CD4-positive, alpha-beta memory T cell (primary cell): ENCODE measurements around the gene CTAG2. TPM values are rescaled to one million over a fixed set of nuclear protein-coding genes. Genes with fewer than 3 reads are reported as not detected.

Source experiments
- CTCF ChIA-PET: fragments of 350-600 bp; sonication (Branson Sonifier 250); formaldehyde crosslinking; loops from one replicate; lab custom pipeline; 2021; ENCODE audit warnings: inconsistent platforms; ENCODE audit not compliant: partially characterized antibody; lab: Charles Lee
- POLR2A ChIA-PET: fragments of 350-600 bp; sonication (Branson Sonifier 250); formaldehyde crosslinking; loops from one replicate; lab custom pipeline; 2021; ENCODE audit not compliant: partially characterized antibody; lab: Charles Lee
- DNase-seq, 5 donors: peaks; one replicate each; pipeline versions ENCODE4 v3.0.0 to v3.0.0-alpha.2; 2020 to 2022; ENCODE audit warnings: mixed read lengths in 1 of 5
- H3K27ac ChIP-seq: one replicate; pipeline ENCODE4 v1.7.0; 2013; ENCODE audit warnings: low read depth, low read length
- H3K27me3 ChIP-seq: 2 replicates; pipeline ENCODE4 v1.7.0; 2013; ENCODE audit warnings: mild to moderate bottlenecking, low read length, moderate library complexity; ENCODE audit not compliant: insufficient read depth
- H3K36me3 ChIP-seq: 2 replicates; pipeline ENCODE4 v1.7.0; 2013; ENCODE audit warnings: mild to moderate bottlenecking, low read length, moderate library complexity; ENCODE audit not compliant: insufficient read depth
- H3K4me1 ChIP-seq: 2 replicates; pipeline ENCODE4 v1.7.0; 2013; ENCODE audit warnings: mild to moderate bottlenecking, low read length, moderate library complexity; ENCODE audit not compliant: insufficient read depth
- H3K4me3 ChIP-seq, 2 donors: one replicate each; pipeline ENCODE4 v1.7.0; 2013; ENCODE audit warnings: low read length in 2 of 2, mild to moderate bottlenecking in 1 of 2
- H3K9me3 ChIP-seq, 2 donors: one replicate each; pipeline ENCODE4 v1.7.0; 2013; ENCODE audit warnings: low read length in 2 of 2, control low read depth in 1 of 2; ENCODE audit not compliant: control insufficient read depth in 1 of 2
- H3K27ac Mint-ChIP-seq, 7 donors: one replicate each; pipeline ENCODE4 v1.8.0; 2020 to 2021; ENCODE audit warnings: mixed read lengths in 7 of 7, mild to moderate bottlenecking in 6 of 7, inconsistent platforms in 3 of 7, moderate library complexity in 3 of 7
- H3K27me3 Mint-ChIP-seq, 2 donors: one replicate each; pipeline ENCODE4 v1.8.0; 2020 to 2021; ENCODE audit warnings: mixed read lengths in 2 of 2
- H3K36me3 Mint-ChIP-seq, 2 donors: one replicate each; pipeline ENCODE4 v1.8.0; 2020 to 2021; ENCODE audit warnings: mixed read lengths in 2 of 2, inconsistent platforms in 1 of 2, mild to moderate bottlenecking in 1 of 2
- H3K4me1 Mint-ChIP-seq, 4 donors: one replicate each; pipeline ENCODE4 v1.8.0; 2020 to 2021; ENCODE audit warnings: mixed read lengths in 4 of 4, mild to moderate bottlenecking in 1 of 4
- H3K4me3 Mint-ChIP-seq, 8 donors: one replicate each; pipeline ENCODE4 v1.8.0; 2020 to 2021; ENCODE audit warnings: mixed read lengths in 8 of 8, mild to moderate bottlenecking in 7 of 8, moderate library complexity in 6 of 8, inconsistent platforms in 3 of 8
- H3K9me3 Mint-ChIP-seq, 8 donors: one replicate each; pipeline ENCODE4 v1.8.0; 2020 to 2021; ENCODE audit warnings: mixed read lengths in 8 of 8, mild to moderate bottlenecking in 5 of 8, inconsistent platforms in 3 of 8, moderate library complexity in 1 of 8
- intact Hi-C: fragments of 100-400 bp; cut with micrococcal nuclease; formaldehyde crosslinking; loops from one replicate; pipeline ENCODE4 v1.15.1; 2023
- polyA plus RNA-seq, 2 donors: library from polyadenylated mRNA; unstranded; fragments of 300-500 nt; fragmentation: Illumina TruSeq; gene quantifications; one replicate each; pipeline ENCODE4 v1.2.3, GENCODE V29; 2021
- total RNA-seq, 2 experiments: library from RNA; stranded (reverse); gene quantifications; one replicate each; pipeline ENCODE4 v1.2.3, GENCODE V29; 2021

Gene CTAG2
- total and polyA plus RNA-seq, 4 experiments from 2014 or later: not detected

- Mint-ChIP-seq H3K4me1 (peaks cover 0 to 5% (median 2%) of the 10 kb centered on the region in 4 donors), H3K9me3 (no peaks in the 10 kb centered on the region), H3K27ac (no peak overlapping the region), H3K27me3 (peaks cover 0 to 1% of the 10 kb centered on the region in 2 donors), H3K36me3 (no peaks in the 10 kb centered on the region), H3K4me3 (no peak overlapping the region)
- Histone ChIP-seq H3K9me3 (no peaks in the 10 kb centered on the region), H3K36me3 (no peaks in the 10 kb centered on the region), H3K4me1 (no peaks in the 10 kb centered on the region), H3K4me3 (no peak overlapping the region), H3K27me3 (no peaks in the 10 kb centered on the region), H3K27ac (no peak overlapping the region)
- no peak for DNase-seq
- intact Hi-C loops: no loop called here
- ChIA-PET CTCF (no interaction called here), POLR2A (no interaction called here)
These were observed 47.8 kb downstream of the CTAG2 start for GRCh38 chrX:154605566-154605965.

- no peaks in the 10 kb centered on the region for H3K9me3 ChIP-seq
- DNase-seq: no peak
- no peak overlapping the region for H3K27ac ChIP-seq
- ChIA-PET CTCF (no interaction called here), POLR2A (interaction anchor here (0.6 kb wide), 1 partner anchor 246 kb away, joined by 3 read pairs; no protein-coding TSS in a partner anchor)
- no peaks in the 10 kb centered on the region for H3K4me1 ChIP-seq
- no peaks in the 10 kb centered on the region for H3K27me3 ChIP-seq
- no peaks in the 10 kb centered on the region for H3K36me3 ChIP-seq
- no peak overlapping the region for H3K4me3 Mint-ChIP-seq
- intact Hi-C loops: no loop called here
- no peaks in the 10 kb centered on the region for H3K36me3 Mint-ChIP-seq
- H3K4me1 Mint-ChIP-seq: peaks cover 0 to 5% (median 2%) of the 10 kb centered on the region in 4 donors
- no peak overlapping the region for H3K4me3 ChIP-seq
- peaks cover 0 to 1% of the 10 kb centered on the region in 2 donors for H3K27me3 Mint-ChIP-seq
- no peaks in the 10 kb centered on the region for H3K9me3 Mint-ChIP-seq
- no peak overlapping the region for H3K27ac Mint-ChIP-seq
These were observed 49.6 kb downstream of the CTAG2 start for GRCh38 chrX:154603438-154604430.

- H3K27me3 ChIP-seq: no peaks in the 10 kb centered on the region
- Mint-ChIP-seq H3K4me1 (peaks cover 0 to 5% (median 2%) of the 10 kb centered on the region in 4 donors), H3K4me3 (no peak overlapping the region), H3K36me3 (no peaks in the 10 kb centered on the region), H3K27me3 (peaks cover 0 to 1% of the 10 kb centered on the region in 2 donors), H3K27ac (no peak overlapping the region), H3K9me3 (no peaks in the 10 kb centered on the region)
- no peaks in the 10 kb centered on the region for H3K4me1 ChIP-seq
- H3K27ac ChIP-seq: no peak overlapping the region
- CTCF ChIA-PET: no interaction called here
- H3K36me3 ChIP-seq: no peaks in the 10 kb centered on the region
- POLR2A ChIA-PET: no interaction called here
- DNase-seq: no peak
- no peaks in the 10 kb centered on the region for H3K9me3 ChIP-seq
- intact Hi-C loops: no loop called here
- H3K4me3 ChIP-seq: no peak overlapping the region
These were observed 50.5 kb downstream of the CTAG2 start for GRCh38 chrX:154602766-154603437.

- intact Hi-C loops: no loop called here
- DNase-seq: no peak
These were observed 51.2 kb downstream of the CTAG2 start for GRCh38 chrX:154602226-154602625.

More at GRCh38 chrX:154602226-154602625, 51.2 kb downstream of the CTAG2 start:
- no peak overlapping the region for H3K27ac Mint-ChIP-seq
- Histone ChIP-seq H3K9me3 (no peaks in the 10 kb centered on the region), H3K4me1 (no peaks in the 10 kb centered on the region), H3K4me3 (no peak overlapping the region), H3K27ac (no peak overlapping the region), H3K36me3 (no peaks in the 10 kb centered on the region), H3K27me3 (no peaks in the 10 kb centered on the region)
- H3K27me3 Mint-ChIP-seq: peaks cover 0 to 1% of the 10 kb centered on the region in 2 donors
- ChIA-PET POLR2A (no interaction called here), CTCF (no interaction called here)
- peak overlapping the region in 1 of 8 donors; percentile 20 for H3K4me3 Mint-ChIP-seq
- no peaks in the 10 kb centered on the region for H3K36me3 Mint-ChIP-seq
- peaks cover 0 to 5% (median 2%) of the 10 kb centered on the region in 4 donors for H3K4me1 Mint-ChIP-seq
- H3K9me3 Mint-ChIP-seq: no peaks in the 10 kb centered on the region

Other genes with a start within 250 kb of the CTAG2 start
- gene DNASE1L1, start 244.3 kb downstream of the CTAG2 start, total RNA-seq: 10 to 100 TPM; 25.3 to 26.3 TPM
- gene DNASE1L1, start 244.3 kb downstream of the CTAG2 start, polyA plus RNA-seq: 10 to 100 TPM; 14.0 to 16.2 TPM
- 100 to 1,000 TPM; 139 to 141 TPM for gene TAFAZZIN, start 242.0 kb downstream of the CTAG2 start, total RNA-seq
- gene TAFAZZIN, start 242.0 kb downstream of the CTAG2 start, polyA plus RNA-seq: 10 to 100 TPM; 47.3 to 48.2 TPM
- gene ATP6AP1, start 224.9 kb downstream of the CTAG2 start, total RNA-seq: 10 to 100 TPM; 60.4 to 62.6 TPM
- 100 to 1,000 TPM; 114 to 149 TPM for gene ATP6AP1, start 224.9 kb downstream of the CTAG2 start, polyA plus RNA-seq
- 100 to 1,000 TPM; 212 to 220 TPM for gene GDI1, start 216.4 kb downstream of the CTAG2 start, total RNA-seq
- gene GDI1, start 216.4 kb downstream of the CTAG2 start, polyA plus RNA-seq: 10 to 100 TPM; 48.2 to 63.9 TPM
- gene FAM50A, start 209.4 kb downstream of the CTAG2 start, total RNA-seq: 10 to 100 TPM; 65.2 to 70.3 TPM
- 10 to 100 TPM; 35.6 to 68.1 TPM for gene FAM50A, start 209.4 kb downstream of the CTAG2 start, polyA plus RNA-seq
- 10 to 100 TPM; 78.8 to 90.3 TPM for gene PLXNA3, start 195.3 kb downstream of the CTAG2 start, total RNA-seq
- 1 to 10 TPM in 1 of 2 donors, under 1 TPM in 1; 0.29 to 1.2 TPM for gene PLXNA3, start 195.3 kb downstream of the CTAG2 start, polyA plus RNA-seq
- gene LAGE3, start 174.3 kb downstream of the CTAG2 start, total RNA-seq: 10 to 100 TPM; 18.5 to 19.3 TPM
- 10 to 100 TPM; 46.0 to 58.0 TPM for gene LAGE3, start 174.3 kb downstream of the CTAG2 start, polyA plus RNA-seq
- 10 to 100 TPM; 33.2 to 41.3 TPM for gene UBL4A, start 167.0 kb downstream of the CTAG2 start, total RNA-seq
- 10 to 100 TPM; 56.9 to 66.8 TPM for gene UBL4A, start 167.0 kb downstream of the CTAG2 start, polyA plus RNA-seq
- gene SLC10A3, start 162.9 kb downstream of the CTAG2 start, total RNA-seq: 10 to 100 TPM; 22.5 to 23.7 TPM
- 10 to 100 TPM; 61.4 to 62.3 TPM for gene SLC10A3, start 162.9 kb downstream of the CTAG2 start, polyA plus RNA-seq
- 10 to 100 TPM; 51.0 to 51.8 TPM for gene FAM3A, start 137.3 kb downstream of the CTAG2 start, total RNA-seq
- 10 to 100 TPM; 18.4 to 20.2 TPM for gene FAM3A, start 137.3 kb downstream of the CTAG2 start, polyA plus RNA-seq
- 10 to 100 TPM; 45.4 to 46.0 TPM for gene G6PD, start 106.7 kb downstream of the CTAG2 start, total RNA-seq
- 1 to 10 TPM; 1.7 to 3.8 TPM for gene G6PD, start 106.7 kb downstream of the CTAG2 start, polyA plus RNA-seq
- 10 to 100 TPM; 44.4 to 44.7 TPM for gene IKBKG, start 106.0 kb downstream of the CTAG2 start, total RNA-seq
- 10 to 100 TPM; 28.2 to 34.6 TPM for gene IKBKG, start 106.0 kb downstream of the CTAG2 start, polyA plus RNA-seq
- gene CTAG1A, start 68.4 kb downstream of the CTAG2 start, total RNA-seq: not detected
- not detected for gene CTAG1A, start 68.4 kb downstream of the CTAG2 start, polyA plus RNA-seq
- gene CTAG1B, start 34.3 kb downstream of the CTAG2 start, total RNA-seq: not detected
- not detected for gene CTAG1B, start 34.3 kb downstream of the CTAG2 start, polyA plus RNA-seq
- gene GAB3, start 97.5 kb upstream of the CTAG2 start, total RNA-seq: 10 to 100 TPM; 14.9 to 15.6 TPM
- gene GAB3, start 97.5 kb upstream of the CTAG2 start, polyA plus RNA-seq: 1 to 10 TPM; 3.2 to 5.6 TPM
- 10 to 100 TPM; 60.0 to 63.9 TPM for gene DKC1, start 109.3 kb upstream of the CTAG2 start, total RNA-seq
- 10 to 100 TPM; 30.4 to 41.4 TPM for gene DKC1, start 109.3 kb upstream of the CTAG2 start, polyA plus RNA-seq
- 10 to 100 TPM; 11.1 to 12.6 TPM for gene MPP1, start 151.9 kb upstream of the CTAG2 start, total RNA-seq
- gene MPP1, start 151.9 kb upstream of the CTAG2 start, polyA plus RNA-seq: 10 to 100 TPM; 10.6 to 14.7 TPM
- not detected for gene SMIM9, start 181.1 kb upstream of the CTAG2 start, total RNA-seq
- gene SMIM9, start 181.1 kb upstream of the CTAG2 start, polyA plus RNA-seq: not detected
- 10 to 100 TPM; 56.1 to 58.2 TPM for gene F8A1, start 232.8 kb upstream of the CTAG2 start, total RNA-seq
- 10 to 100 TPM; 20.3 to 90.4 TPM for gene F8A1, start 232.8 kb upstream of the CTAG2 start, polyA plus RNA-seq